ENCODE results near the gene CYTH3.

The CYTH3 gene

GRCh38 chr7:6165521-6166320, 106.7 kb downstream of the CYTH3 start:
- no peak for DNase-seq (ENCODE audit: low read depth in 2 of 2)

GRCh38 chr7:6165075-6165474, 107.3 kb downstream of the CYTH3 start:
- DNase-seq (ENCODE audit: low read depth in 2 of 2) = no peak

GRCh38 chr7:6164491-6164890, 107.9 kb downstream of the CYTH3 start:
- DNase-seq (ENCODE audit: low read depth in 2 of 2) = no peak

GRCh38 chr7:6164010-6164409, 108.4 kb downstream of the CYTH3 start:
- no peak for DNase-seq (ENCODE audit: low read depth in 2 of 2)

GRCh38 chr7:6163402-6163801, 109.0 kb downstream of the CYTH3 start:
- no peak for DNase-seq (ENCODE audit: low read depth in 2 of 2)

- no peak for DNase-seq (ENCODE audit: low read depth in 2 of 2)
Observed at GRCh38 chr7:6162650-6163366, 109.6 kb downstream of the CYTH3 start.

- no peak for DNase-seq (ENCODE audit: low read depth in 2 of 2)
Observed at GRCh38 chr7:6162331-6162620, 110.1 kb downstream of the CYTH3 start.

- DNase-seq (ENCODE audit: low read depth in 2 of 2) = no peak
Observed at GRCh38 chr7:6161463-6162330, 110.7 kb downstream of the CYTH3 start.

GRCh38 chr7:6160191-6160623, 112.2 kb downstream of the CYTH3 start:
- DNase-seq (ENCODE audit: low read depth in 2 of 2) = no peak

- DNase-seq (ENCODE audit: low read depth in 2 of 2) = no peak
Observed at GRCh38 chr7:6159524-6160031, 112.8 kb downstream of the CYTH3 start.

GRCh38 chr7:6159097-6159483, 113.3 kb downstream of the CYTH3 start:
- no peak for DNase-seq (ENCODE audit: low read depth in 2 of 2)

- no peak for DNase-seq (ENCODE audit: low read depth in 2 of 2)
Observed at GRCh38 chr7:6158424-6159096, 113.9 kb downstream of the CYTH3 start.

GRCh38 chr7:6157685-6158423, 114.6 kb downstream of the CYTH3 start:
- DNase-seq (ENCODE audit: low read depth in 2 of 2) = no peak

GRCh38 chr7:6156734-6157133, 115.7 kb downstream of the CYTH3 start:
- DNase-seq (ENCODE audit: low read depth in 2 of 2) = no peak

GRCh38 chr7:6155596-6155995, 116.8 kb downstream of the CYTH3 start:
- DNase-seq (ENCODE audit: low read depth in 2 of 2) = no peak

- no peak for DNase-seq (ENCODE audit: low read depth in 2 of 2)
Observed at GRCh38 chr7:6154542-6155404, 117.7 kb downstream of the CYTH3 start.

- DNase-seq (ENCODE audit: low read depth in 2 of 2) = no peak
Observed at GRCh38 chr7:6153646-6154541, 118.5 kb downstream of the CYTH3 start.

GRCh38 chr7:6151994-6152735, 120.3 kb downstream of the CYTH3 start:
- no peak for DNase-seq (ENCODE audit: low read depth in 2 of 2)

Measured in stimulated activated CD8-positive, alpha-beta memory T cell treated with anti-CD3 and anti-CD28 coated beads, Interleukin-2, amount 100 ng/mL, for 1 hour (primary cell).